Neural cell (in vitro differentiated cells): ENCODE results near the gene SCAMP5. TPM values are rescaled to one million over a fixed set of nuclear protein-coding genes. Genes with fewer than 3 reads are reported as not detected.

Experiments used
- H2AFZ ChIP-seq: fragments of 200-600, 300-800 bp; sonication (generic), shearing (Covaris generic); 2 replicates; pipeline ENCODE4 v1.6.0; 2014; ENCODE audit warnings: low read depth, mild to moderate bottlenecking, antibody characterized with exemption, low read length, moderate library complexity
- H3F3A ChIP-seq: fragments of 200-600 bp; shearing (Covaris generic); 2 replicates; pipeline ENCODE4 v1.6.1; 2016; ENCODE audit warnings: mild to moderate bottlenecking, moderate library complexity, mixed read lengths, antibody characterized with exemption, low read length; ENCODE audit not compliant: insufficient read depth, poor library complexity, severe bottlenecking
- H3K27ac ChIP-seq: fragments of 200-600, 300-800 bp; sonication (generic), shearing (Covaris generic); 2 replicates; pipeline ENCODE4 v1.5.1; 2014; ENCODE audit warnings: mild to moderate bottlenecking, low read length, moderate library complexity
- H3K27me3 ChIP-seq: fragments of 300-800, 200-600 bp; sonication (generic), shearing (Covaris generic); 2 replicates; pipeline ENCODE4 v1.6.0; 2014; ENCODE audit warnings: mild to moderate bottlenecking, low read depth, low read length, moderate library complexity; ENCODE audit not compliant: insufficient read depth
- H3K36me3 ChIP-seq: fragments of 300-800, 200-600 bp; sonication (generic), shearing (Covaris generic); 2 replicates; pipeline ENCODE4 v1.5.1; 2014; ENCODE audit warnings: mild to moderate bottlenecking, antibody characterized with exemption, low read length, moderate library complexity; ENCODE audit not compliant: insufficient read depth
- H3K4me2 ChIP-seq: fragments of 300-800, 200-600 bp; sonication (generic), shearing (Covaris generic); 2 replicates; pipeline ENCODE4 v1.6.0; 2014; ENCODE audit warnings: mild to moderate bottlenecking, low read length
- H3K4me3 ChIP-seq: fragments of 300-800, 200-600 bp; sonication (generic), shearing (Covaris generic); 2 replicates; pipeline ENCODE4 v1.5.1; 2014; ENCODE audit warnings: mild to moderate bottlenecking, low read length, moderate library complexity
- H3K79me2 ChIP-seq: fragments of 200-600 bp; shearing (Covaris generic); replicated peaks from 2 replicates; pipeline ENCODE4 v1.6.0; 2014; ENCODE audit warnings: mild to moderate bottlenecking, low read length, moderate library complexity; ENCODE audit not compliant: insufficient read depth
- H3K9ac ChIP-seq: fragments of 300-800, 200-600 bp; sonication (generic), shearing (Covaris generic); 2 replicates; pipeline ENCODE4 v1.6.1; 2016; ENCODE audit warnings: mild to moderate bottlenecking, low read length, mixed read lengths
- H3K9me2 ChIP-seq: fragments of 200-600 bp; shearing (Covaris generic); 2 replicates; pipeline ENCODE4 v1.6.1; 2016; ENCODE audit warnings: mild to moderate bottlenecking, low read length, mixed read lengths; ENCODE audit not compliant: insufficient read depth
- H3K9me3 ChIP-seq: fragments of 200-600, 300-800 bp; sonication (generic), shearing (Covaris generic); 2 replicates; pipeline ENCODE4 v1.6.1; 2016; ENCODE audit warnings: mild to moderate bottlenecking, mixed run types, low read length, moderate library complexity, mixed read lengths
- H4K20me1 ChIP-seq: fragments of 200-600 bp; shearing (Covaris generic); 2 replicates; pipeline ENCODE4 v1.6.1; 2016; ENCODE audit warnings: mild to moderate bottlenecking, mixed run types; ENCODE audit not compliant: insufficient read depth
- EP300 ChIP-seq: fragments of 450-650 bp; conservative IDR thresholded peaks from 2 replicates; pipeline ENCODE4 v1.6.1; 2014; ENCODE audit warnings: antibody characterized with exemption, mild to moderate bottlenecking, moderate library complexity; ENCODE audit not compliant: poor library complexity, severe bottlenecking
- EZH2 ChIP-seq: fragments of 200-600, 300-800 bp; shearing (Covaris generic), sonication (generic); IDR thresholded peaks from 2 replicates; pipeline ENCODE4 v1.6.1; 2014; ENCODE audit warnings: antibody characterized with exemption, low read length, borderline replicate concordance, mild to moderate bottlenecking; ENCODE audit not compliant: insufficient read depth, poor library complexity, severe bottlenecking
- MXI1 ChIP-seq: fragments of 450-650 bp; conservative IDR thresholded peaks from 2 replicates; pipeline ENCODE4 v1.6.1; 2014; ENCODE audit warnings: antibody characterized with exemption, mild to moderate bottlenecking; ENCODE audit not compliant: poor library complexity, severe bottlenecking
- POLR2AphosphoS5 ChIP-seq: IDR thresholded peaks from 2 replicates; pipeline ENCODE4 v1.6.1; 2012
- RAD21 ChIP-seq: fragments of 450-650 bp; conservative IDR thresholded peaks from 2 replicates; pipeline ENCODE4 v1.6.1; 2014; ENCODE audit warnings: antibody characterized with exemption, mild to moderate bottlenecking, moderate library complexity
- REST ChIP-seq: IDR thresholded peaks from 2 replicates; pipeline ENCODE4 v1.6.1; 2012; ENCODE audit warnings: borderline replicate concordance
- SMC3 ChIP-seq: fragments of 450-650 bp; conservative IDR thresholded peaks from 2 replicates; pipeline ENCODE4 v1.6.1; 2014; ENCODE audit warnings: antibody characterized with exemption, mild to moderate bottlenecking, moderate library complexity; ENCODE audit not compliant: poor library complexity
- TAF1 ChIP-seq: IDR thresholded peaks from 2 replicates; pipeline ENCODE4 v1.6.1; 2012; ENCODE audit warnings: low read depth
- polyA plus RNA-seq: library from polyadenylated mRNA; depleted of rRNA; stranded (reverse); fragments of >200 nt; gene quantifications from 2 replicates; pipeline ENCODE4 v1.2.3, GENCODE V29; 2014
- TF ChIP-seq, protein P1 (sequence below): fragments of 450-650 bp; IDR thresholded peaks from 2 replicates; pipeline ENCODE4 v1.5.1; 2014; ENCODE audit warnings: antibody characterized with exemption, mild to moderate bottlenecking, moderate library complexity; ENCODE audit not compliant: poor library complexity, severe bottlenecking

Gene SCAMP5
- polyA plus RNA-seq, 1 donor from 2014 or later, result 92.5 TPM

- H2AFZ ChIP-seq, result no peak overlapping the region
- H3K4me3 ChIP-seq, result no peak overlapping the region
- no peaks in the 10 kb centered on the region for H3K36me3 ChIP-seq
- no peak overlapping the region for H3K27ac ChIP-seq
- no peak overlapping the region for H3K9ac ChIP-seq
- no peaks in the 10 kb centered on the region for H3F3A ChIP-seq
- H3K9me3 ChIP-seq, result no peaks in the 10 kb centered on the region
- H3K79me2 ChIP-seq, result no peaks in the 10 kb centered on the region
- H3K27me3 ChIP-seq, result peaks cover 36% of the 10 kb centered on the region
- TF ChIP-seq EP300, result no peak
- no peak for TF ChIP-seq MXI1
- TF ChIP-seq REST, result no peak
- TF ChIP-seq RAD21, result no peak
- no peak for TF ChIP-seq SMC3
- no peak for TF ChIP-seq TAF1
- TF ChIP-seq EZH2, result no peak
- TF ChIP-seq, protein P1, sequence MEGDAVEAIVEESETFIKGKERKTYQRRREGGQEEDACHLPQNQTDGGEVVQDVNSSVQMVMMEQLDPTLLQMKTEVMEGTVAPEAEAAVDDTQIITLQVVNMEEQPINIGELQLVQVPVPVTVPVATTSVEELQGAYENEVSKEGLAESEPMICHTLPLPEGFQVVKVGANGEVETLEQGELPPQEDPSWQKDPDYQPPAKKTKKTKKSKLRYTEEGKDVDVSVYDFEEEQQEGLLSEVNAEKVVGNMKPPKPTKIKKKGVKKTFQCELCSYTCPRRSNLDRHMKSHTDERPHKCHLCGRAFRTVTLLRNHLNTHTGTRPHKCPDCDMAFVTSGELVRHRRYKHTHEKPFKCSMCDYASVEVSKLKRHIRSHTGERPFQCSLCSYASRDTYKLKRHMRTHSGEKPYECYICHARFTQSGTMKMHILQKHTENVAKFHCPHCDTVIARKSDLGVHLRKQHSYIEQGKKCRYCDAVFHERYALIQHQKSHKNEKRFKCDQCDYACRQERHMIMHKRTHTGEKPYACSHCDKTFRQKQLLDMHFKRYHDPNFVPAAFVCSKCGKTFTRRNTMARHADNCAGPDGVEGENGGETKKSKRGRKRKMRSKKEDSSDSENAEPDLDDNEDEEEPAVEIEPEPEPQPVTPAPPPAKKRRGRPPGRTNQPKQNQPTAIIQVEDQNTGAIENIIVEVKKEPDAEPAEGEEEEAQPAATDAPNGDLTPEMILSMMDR, result no peak
- no peak for TF ChIP-seq POLR2AphosphoS5
- H3K9me2 ChIP-seq, result no peaks in the 10 kb centered on the region
- no peaks in the 10 kb centered on the region for H4K20me1 ChIP-seq
- no peak overlapping the region for H3K4me2 ChIP-seq
Observed at GRCh38 chr15:74960995-74961588, 34.3 kb upstream of the SCAMP5 start.

- Histone ChIP-seq H2AFZ (no peak overlapping the region), H3K4me2 (no peak overlapping the region), H3K4me3 (no peak overlapping the region), H3K27me3 (peaks cover 32% of the 10 kb centered on the region), H3K9ac (no peak overlapping the region), H4K20me1 (no peaks in the 10 kb centered on the region), H3K36me3 (no peaks in the 10 kb centered on the region), H3K79me2 (no peaks in the 10 kb centered on the region), H3K9me3 (no peaks in the 10 kb centered on the region), H3K9me2 (no peaks in the 10 kb centered on the region), H3F3A (no peaks in the 10 kb centered on the region), H3K27ac (no peak overlapping the region)
- TF ChIP-seq REST (no peak), SMC3 (no peak), RAD21 (no peak), TAF1 (no peak), POLR2AphosphoS5 (no peak), EP300 (no peak), MXI1 (no peak), EZH2 (no peak)
- TF ChIP-seq, protein P1, result no peak
Observed at GRCh38 chr15:74961616-74962015, 33.7 kb upstream of the SCAMP5 start.
